ENCODE measurements around the gene SFXN3.

SFXN3 gene

GRCh38 chr10:101018600-101019439 lies 12.2 kb upstream of the SFXN3 start:
- H3K36me3 ChIP-seq (replicated peaks; ENCODE audit: insufficient read depth, low read length) = no peaks in the 10 kb centered on the region
- 0 out of 2 replicates have a peak, but pooled peaks cover 3% of the 10 kb centered on the region for H3K4me1 ChIP-seq (ENCODE audit: low read length)
- no peak overlapping the region for H2AFZ ChIP-seq (ENCODE audit: low read length)
- peaks cover 42% of the 10 kb centered on the region for H3K27me3 ChIP-seq (replicated peaks; ENCODE audit: insufficient read depth, low read length)
- H3K4me3 ChIP-seq (ENCODE audit: low read length) = no peak overlapping the region; the same call in 1 of the 2 replicates
- H3F3A ChIP-seq (ENCODE audit: insufficient read depth, low read length) = no peaks in the 10 kb centered on the region
- H3K4me2 ChIP-seq (ENCODE audit: low read depth, low read length) = peak overlapping the region; percentile 31; the same call in 1 of the 2 replicates
- H3K9me2 ChIP-seq (replicated peaks; ENCODE audit: insufficient read depth, low read length) = no peaks in the 10 kb centered on the region
- peak; percentile 68 for DNase-seq
- H3K79me2 ChIP-seq (ENCODE audit: low read length) = no peaks in the 10 kb centered on the region
- no peak overlapping the region for H3K27ac ChIP-seq (ENCODE audit: low read length)
- TF ChIP-seq EZH2 (optimal IDR thresholded peaks at IDR 0.05; ENCODE audit: low read depth, low read length) (no peak), CTCF (IDR thresholded peaks at IDR 0.05; ENCODE audit: low read length) (peak; percentile 76), EZH2phosphoT487 (IDR thresholded peaks at IDR 0.05; ENCODE audit: low read length) (no peak)
- no peaks in the 10 kb centered on the region for H4K20me1 ChIP-seq (ENCODE audit: insufficient read depth, low read length)
- no peaks in the 10 kb centered on the region for H3K9me3 ChIP-seq (replicated peaks; ENCODE audit: insufficient read depth, low read length)
- H3K9ac ChIP-seq (ENCODE audit: low read length) = no peak overlapping the region

GRCh38 chr10:101019440-101019703 lies 11.7 kb upstream of the SFXN3 start:
- Histone ChIP-seq H3F3A (ENCODE audit: insufficient read depth, low read length) (no peaks in the 10 kb centered on the region), H3K79me2 (ENCODE audit: low read length) (no peaks in the 10 kb centered on the region), H3K9me2 (replicated peaks; ENCODE audit: insufficient read depth, low read length) (no peaks in the 10 kb centered on the region), H3K4me1 (ENCODE audit: low read length) (no peaks in the 10 kb centered on the region), H3K27me3 (replicated peaks; ENCODE audit: insufficient read depth, low read length) (peaks cover 42% of the 10 kb centered on the region), H3K9ac (ENCODE audit: low read length) (no peak overlapping the region), H3K36me3 (replicated peaks; ENCODE audit: insufficient read depth, low read length) (no peaks in the 10 kb centered on the region), H4K20me1 (ENCODE audit: insufficient read depth, low read length) (no peaks in the 10 kb centered on the region), H2AFZ (ENCODE audit: low read length) (no peak overlapping the region), H3K9me3 (replicated peaks; ENCODE audit: insufficient read depth, low read length) (no peaks in the 10 kb centered on the region), H3K4me2 (ENCODE audit: low read depth, low read length) (no peak overlapping the region), H3K4me3 (ENCODE audit: low read length) (no peak overlapping the region), H3K27ac (ENCODE audit: low read length) (no peak overlapping the region)
- no peak for TF ChIP-seq CTCF (IDR thresholded peaks at IDR 0.05; ENCODE audit: low read length)
- TF ChIP-seq EZH2 (optimal IDR thresholded peaks at IDR 0.05; ENCODE audit: low read depth, low read length) = no peak
- TF ChIP-seq EZH2phosphoT487 (IDR thresholded peaks at IDR 0.05; ENCODE audit: low read length) = no peak
- no peak for DNase-seq

- no peak overlapping the region for H3K4me3 ChIP-seq (ENCODE audit: low read length)
- peaks cover 39% of the 10 kb centered on the region for H3K27me3 ChIP-seq (replicated peaks; ENCODE audit: insufficient read depth, low read length)
- H3K9me3 ChIP-seq (replicated peaks; ENCODE audit: insufficient read depth, low read length) = no peaks in the 10 kb centered on the region
- H3K79me2 ChIP-seq (ENCODE audit: low read length) = no peaks in the 10 kb centered on the region
- no peaks in the 10 kb centered on the region for H3K36me3 ChIP-seq (replicated peaks; ENCODE audit: insufficient read depth, low read length)
- no peaks in the 10 kb centered on the region for H3K9me2 ChIP-seq (replicated peaks; ENCODE audit: insufficient read depth, low read length)
- no peak overlapping the region for H3K4me2 ChIP-seq (ENCODE audit: low read depth, low read length)
- H3K9ac ChIP-seq (ENCODE audit: low read length) = no peak overlapping the region
- H4K20me1 ChIP-seq (ENCODE audit: insufficient read depth, low read length) = no peaks in the 10 kb centered on the region
- H3K27ac ChIP-seq (ENCODE audit: low read length) = no peak overlapping the region
- no peaks in the 10 kb centered on the region for H3K4me1 ChIP-seq (ENCODE audit: low read length)
- H3F3A ChIP-seq (ENCODE audit: insufficient read depth, low read length) = no peaks in the 10 kb centered on the region
- DNase-seq = no peak
- TF ChIP-seq EZH2 (optimal IDR thresholded peaks at IDR 0.05; ENCODE audit: low read depth, low read length) (no peak), EZH2phosphoT487 (IDR thresholded peaks at IDR 0.05; ENCODE audit: low read length) (no peak), CTCF (IDR thresholded peaks at IDR 0.05; ENCODE audit: low read length) (no peak)
- no peak overlapping the region for H2AFZ ChIP-seq (ENCODE audit: low read length)
These were observed 10.5 kb upstream of the SFXN3 start for GRCh38 chr10:101020427-101021075.
